PC-3 (cell line): ENCODE data around the gene ZBTB12.
"Not testable (repeated sequence)": the region's sequence is repeated elsewhere in the genome, so short reads cannot be mapped to it uniquely, and the experiment has no call there.

Experiments used
- EZH2phosphoT487 ChIP-seq: fragments of 300-600 bp; sonication (generic); IDR thresholded peaks from 2 replicates; pipeline ENCODE4 v1.6.1; 2018; ENCODE audit warnings: mild to moderate bottlenecking, antibody characterized with exemption, low read length, borderline replicate concordance
- TF ChIP-seq, protein P1 (sequence below): fragments of 300-600 bp; sonication (generic); conservative IDR thresholded peaks from 2 replicates; pipeline ENCODE4 v1.5.1; 2017; ENCODE audit warnings: antibody characterized with exemption, low read depth, mild to moderate bottlenecking, low read length

DNA sequence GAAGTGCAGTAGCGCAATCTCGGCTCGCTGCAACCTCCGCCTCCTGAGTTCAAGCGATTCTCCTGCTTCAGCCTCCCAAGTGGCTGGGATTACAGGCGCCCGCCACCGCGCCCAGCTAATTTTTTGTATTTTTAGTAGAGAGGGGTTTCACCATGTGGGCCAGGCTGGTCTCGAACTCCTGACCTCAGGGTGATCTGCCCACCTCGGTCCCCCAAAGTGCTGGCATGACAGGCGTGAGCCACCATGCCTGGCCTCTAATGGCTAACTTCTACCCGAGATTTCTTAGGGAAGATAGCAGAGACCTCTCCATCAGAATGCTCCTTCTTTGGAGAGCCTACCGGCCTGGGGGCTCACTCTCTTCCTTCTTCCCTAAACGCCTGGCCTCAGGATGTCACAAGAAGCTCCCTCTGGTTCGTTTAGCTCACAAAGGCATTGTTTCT, 37.7 kb downstream of the ZBTB12 start:
- TF ChIP-seq, protein P1, sequence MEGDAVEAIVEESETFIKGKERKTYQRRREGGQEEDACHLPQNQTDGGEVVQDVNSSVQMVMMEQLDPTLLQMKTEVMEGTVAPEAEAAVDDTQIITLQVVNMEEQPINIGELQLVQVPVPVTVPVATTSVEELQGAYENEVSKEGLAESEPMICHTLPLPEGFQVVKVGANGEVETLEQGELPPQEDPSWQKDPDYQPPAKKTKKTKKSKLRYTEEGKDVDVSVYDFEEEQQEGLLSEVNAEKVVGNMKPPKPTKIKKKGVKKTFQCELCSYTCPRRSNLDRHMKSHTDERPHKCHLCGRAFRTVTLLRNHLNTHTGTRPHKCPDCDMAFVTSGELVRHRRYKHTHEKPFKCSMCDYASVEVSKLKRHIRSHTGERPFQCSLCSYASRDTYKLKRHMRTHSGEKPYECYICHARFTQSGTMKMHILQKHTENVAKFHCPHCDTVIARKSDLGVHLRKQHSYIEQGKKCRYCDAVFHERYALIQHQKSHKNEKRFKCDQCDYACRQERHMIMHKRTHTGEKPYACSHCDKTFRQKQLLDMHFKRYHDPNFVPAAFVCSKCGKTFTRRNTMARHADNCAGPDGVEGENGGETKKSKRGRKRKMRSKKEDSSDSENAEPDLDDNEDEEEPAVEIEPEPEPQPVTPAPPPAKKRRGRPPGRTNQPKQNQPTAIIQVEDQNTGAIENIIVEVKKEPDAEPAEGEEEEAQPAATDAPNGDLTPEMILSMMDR: not testable (repeated sequence)
- TF ChIP-seq EZH2phosphoT487: not testable (repeated sequence)
